Transverse colon (tissue), 4 donors: ENCODE measurements around the gene CHPF. TPM values are rescaled to one million over a fixed set of nuclear protein-coding genes. Genes with fewer than 3 reads are reported as not detected.

Experiments
- DNase-seq: peaks from one replicate; pipeline ENCODE4 v3.0.0-alpha.2; 2019
- H3K27ac ChIP-seq, 4 donors: fragments of 200-600 bp; sonication (generic); 2 replicates each; pipeline ENCODE4 v1.5.1; 2016 to 2018; ENCODE audit warnings: inconsistent platforms in 4 of 4
- H3K27me3 ChIP-seq: fragments of 200-600 bp; sonication (generic); 2 replicates; pipeline ENCODE4 v1.5.1; 2017; ENCODE audit warnings: inconsistent platforms
- H3K36me3 ChIP-seq, 4 donors: fragments of 200-600 bp; sonication (generic); 2 replicates each; pipeline ENCODE4 v1.5.1; 2017 to 2019; ENCODE audit warnings: inconsistent platforms in 4 of 4
- H3K4me1 ChIP-seq, 4 donors: fragments of 200-600 bp; sonication (generic); 2 replicates each; pipeline ENCODE4 v1.5.1; 2017 to 2020; ENCODE audit warnings: inconsistent platforms in 4 of 4
- H3K4me3 ChIP-seq, 4 donors: fragments of 200-600 bp; sonication (generic); 1 replicate in 1 of 4; 2 replicates in 3 of 4; pipeline versions ENCODE4 v1.5.1 to v1.6.1; 2017 to 2019; ENCODE audit warnings: inconsistent platforms in 4 of 4
- H3K9me3 ChIP-seq, 2 donors: fragments of 200-600 bp; sonication (generic); 2 replicates each; pipeline ENCODE4 v1.5.1; 2017 to 2019; ENCODE audit warnings: inconsistent platforms in 2 of 2
- EP300 ChIP-seq: sonication (generic); formaldehyde crosslinking; IDR thresholded peaks from one replicate; pipeline ENCODE4 v1.6.1; 2017; ENCODE audit warnings: antibody characterized with exemption, low read depth
- POLR2A ChIP-seq: fragments of 450-650 bp; IDR thresholded peaks from one replicate; pipeline ENCODE4 v1.6.1; 2016; ENCODE audit warnings: antibody characterized with exemption, mild to moderate bottlenecking, moderate library complexity
- POLR2AphosphoS5 ChIP-seq, 3 donors: sonication (generic); formaldehyde crosslinking; IDR thresholded peaks; one replicate each; pipeline ENCODE4 v1.6.1; 2016; ENCODE audit warnings: antibody characterized with exemption in 3 of 3
- WGBS, 2 donors: methylation state at CpG; one replicate each; pipeline ENCODE4 v1.1.5; 2018; ENCODE audit warnings: low coverage in 1 of 2; 5-methylcytosine and 5-hydroxymethylcytosine counted together
- in situ Hi-C, 4 donors: fragments of 200-750 bp; cut with MboI; loops; one replicate each; pipeline versions ENCODE4 v1.15.0 to v1.15.1; 2017; ENCODE audit warnings: low sequenced_read_pairs in 3 of 4, low pct_ligation_motif_present in 1 of 4, low pct_unique_long_range_greater_than_20kb in 1 of 4
- intact Hi-C: fragments of 100-400 bp; cut with DNase I; formaldehyde crosslinking; loops from one replicate; pipeline ENCODE4 v1.15.1; 2023; ENCODE audit warnings: low total_unique reads
- total RNA-seq, 4 donors: library from RNA; depleted of rRNA; stranded (reverse); fragments of >200 nt; gene quantifications; one replicate each; pipeline ENCODE4 v1.1.0, GENCODE V29; 2016
- TF ChIP-seq, protein P1 (sequence below), 5 experiments: fragments of 200-600 bp in 3 of 5; fragments of 450-650 bp in 2 of 5; sonication (generic) in 3 of 5; IDR thresholded peaks; 1 replicate in 2 of 5; 2 replicates in 3 of 5; pipeline ENCODE4 v1.5.1; 2016 to 2017; ENCODE audit warnings: antibody characterized with exemption in 5 of 5, inconsistent platforms in 3 of 5, mild to moderate bottlenecking in 2 of 5, moderate library complexity in 1 of 5

CHPF gene
- total RNA-seq, 4 donors from 2014 or later, result 21.1 to 58.2 (median 52.1) TPM

DNA sequence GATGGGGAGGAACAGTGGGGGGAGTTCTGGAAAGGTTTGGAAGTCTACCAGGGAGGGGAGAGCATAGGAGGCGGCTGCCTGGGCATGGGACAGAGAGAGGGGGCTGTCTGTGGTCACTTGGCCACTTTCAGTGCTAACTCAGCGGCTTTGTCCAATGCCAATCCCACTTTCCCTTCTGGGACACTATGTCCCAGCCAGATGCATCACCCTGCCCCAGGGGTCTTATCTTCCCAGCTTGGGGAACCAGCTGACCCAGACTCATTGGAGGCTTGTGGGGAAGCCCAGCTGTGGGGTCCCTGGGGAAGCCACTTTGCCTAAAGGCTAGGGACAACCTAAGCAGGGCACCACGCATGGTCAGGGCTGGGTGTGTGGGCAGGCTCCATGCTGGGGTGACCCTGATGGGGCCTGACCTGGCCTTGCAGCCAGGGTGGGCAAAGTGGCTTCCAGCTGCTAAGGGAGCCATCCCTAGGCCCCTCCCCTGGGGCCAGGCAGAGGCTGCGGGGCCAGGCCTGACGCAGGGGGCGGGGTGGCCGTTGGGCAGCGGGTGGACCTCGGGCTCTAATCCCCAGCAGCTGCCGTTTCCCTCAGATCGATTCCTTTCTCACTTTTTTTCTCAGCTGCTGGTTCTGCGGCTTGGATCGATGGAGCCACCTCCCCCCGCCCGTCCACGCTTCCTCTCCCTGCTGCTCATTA is 30.9 kb downstream of the CHPF start:
- H3K4me3 ChIP-seq, result no peak overlapping the region
- H3K4me1 ChIP-seq, result peaks cover 6 to 18% (median 13%) of the 10 kb centered on the region in 4 donors
- in situ Hi-C loops (no loop called here), intact Hi-C loops (no loop called here)
- no peaks in the 10 kb centered on the region for H3K36me3 ChIP-seq
- no peak for DNase-seq
- 31 to 40% methylated on average over 4 to 14 of the region's 16 CpGs for WGBS, 2 donors
- peaks cover 77% of the 10 kb centered on the region for H3K27me3 ChIP-seq
- TF ChIP-seq POLR2AphosphoS5 (IDR thresholded peaks at IDR 0.05), result no peak
- TF ChIP-seq POLR2A, result no peak
- TF ChIP-seq, protein P1, sequence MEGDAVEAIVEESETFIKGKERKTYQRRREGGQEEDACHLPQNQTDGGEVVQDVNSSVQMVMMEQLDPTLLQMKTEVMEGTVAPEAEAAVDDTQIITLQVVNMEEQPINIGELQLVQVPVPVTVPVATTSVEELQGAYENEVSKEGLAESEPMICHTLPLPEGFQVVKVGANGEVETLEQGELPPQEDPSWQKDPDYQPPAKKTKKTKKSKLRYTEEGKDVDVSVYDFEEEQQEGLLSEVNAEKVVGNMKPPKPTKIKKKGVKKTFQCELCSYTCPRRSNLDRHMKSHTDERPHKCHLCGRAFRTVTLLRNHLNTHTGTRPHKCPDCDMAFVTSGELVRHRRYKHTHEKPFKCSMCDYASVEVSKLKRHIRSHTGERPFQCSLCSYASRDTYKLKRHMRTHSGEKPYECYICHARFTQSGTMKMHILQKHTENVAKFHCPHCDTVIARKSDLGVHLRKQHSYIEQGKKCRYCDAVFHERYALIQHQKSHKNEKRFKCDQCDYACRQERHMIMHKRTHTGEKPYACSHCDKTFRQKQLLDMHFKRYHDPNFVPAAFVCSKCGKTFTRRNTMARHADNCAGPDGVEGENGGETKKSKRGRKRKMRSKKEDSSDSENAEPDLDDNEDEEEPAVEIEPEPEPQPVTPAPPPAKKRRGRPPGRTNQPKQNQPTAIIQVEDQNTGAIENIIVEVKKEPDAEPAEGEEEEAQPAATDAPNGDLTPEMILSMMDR (IDR thresholded peaks at IDR 0.05), result no peak
- no peak for TF ChIP-seq EP300
- no peaks in the 10 kb centered on the region for H3K9me3 ChIP-seq
- H3K27ac ChIP-seq, result no peak overlapping the region

GRCh38 chr2:219511547-219512325 is 31.9 kb downstream of the CHPF start:
- H3K4me1 ChIP-seq, result peaks cover 6 to 18% (median 13%) of the 10 kb centered on the region in 4 donors
- peaks cover 69% of the 10 kb centered on the region for H3K27me3 ChIP-seq
- H3K9me3 ChIP-seq, result no peaks in the 10 kb centered on the region
- TF ChIP-seq POLR2A, result no peak
- TF ChIP-seq EP300, result no peak
- no peak for TF ChIP-seq POLR2AphosphoS5 (IDR thresholded peaks at IDR 0.05)
- TF ChIP-seq, protein P1 (IDR thresholded peaks at IDR 0.05), result no peak
- no peaks in the 10 kb centered on the region for H3K36me3 ChIP-seq
- intact Hi-C loops, result no loop called here
- no peak overlapping the region for H3K4me3 ChIP-seq
- DNase-seq, result no peak
- no peak overlapping the region for H3K27ac ChIP-seq
- WGBS, 2 donors, result 26 to 32% methylated on average over 6 to 15 of the region's 15 CpGs
- in situ Hi-C loops, result no loop called here

GRCh38 chr2:219510512-219511135 is 33.0 kb downstream of the CHPF start:
- Histone ChIP-seq H3K27me3 (peaks cover 59% of the 10 kb centered on the region), H3K36me3 (peaks cover 0 to 4% (median 0%) of the 10 kb centered on the region in 4 donors), H3K4me1 (peaks cover 6 to 18% (median 13%) of the 10 kb centered on the region in 4 donors), H3K9me3 (no peaks in the 10 kb centered on the region), H3K27ac (no peak overlapping the region), H3K4me3 (no peak overlapping the region)
- intact Hi-C loops (no loop called here), in situ Hi-C loops (no loop called here)
- DNase-seq, result no peak
- TF ChIP-seq POLR2AphosphoS5 (IDR thresholded peaks at IDR 0.05), result no peak
- 20 to 35% methylated on average over 1 to 22 of the region's 22 CpGs for WGBS, 2 donors

DNA sequence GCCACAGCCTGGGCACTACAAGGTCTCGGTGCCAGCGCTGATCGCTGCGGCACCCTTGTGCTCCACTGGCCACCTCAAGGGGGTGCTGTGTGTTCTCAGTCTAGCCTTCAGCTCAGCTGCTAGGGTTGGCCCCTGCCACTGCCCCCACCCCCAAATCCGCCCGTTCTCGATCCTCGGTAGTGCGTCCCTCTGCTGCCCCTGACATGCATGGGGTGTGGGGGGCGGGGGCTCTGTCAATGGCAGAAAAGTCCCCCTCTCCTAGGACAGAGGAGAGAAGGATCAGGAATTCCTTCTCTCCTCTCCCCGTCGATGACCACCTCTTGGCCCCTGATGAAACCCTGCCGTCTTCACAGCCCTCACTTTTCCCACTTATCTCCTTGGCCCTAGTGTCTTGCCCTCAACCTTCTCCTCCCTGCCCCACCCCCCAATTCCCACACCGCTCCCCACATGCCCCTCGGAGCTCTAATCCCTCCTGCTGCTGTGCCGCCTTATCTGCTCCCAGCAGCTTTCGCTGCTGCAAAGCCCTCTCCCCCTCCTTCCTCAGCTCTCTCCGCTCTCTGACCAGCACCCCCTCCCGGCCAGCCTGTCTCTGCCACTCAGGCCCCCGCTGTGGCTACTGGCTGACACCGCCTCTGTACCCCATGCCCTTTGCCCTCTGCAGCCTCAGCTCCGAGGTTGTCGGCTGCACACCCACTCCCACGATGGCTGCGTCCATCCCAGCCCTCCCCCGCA is 33.7 kb downstream of the CHPF start:
- Histone ChIP-seq H3K4me3 (peak overlapping the region in 3 of 4 donors; percentile 19 to 32 (median 22)), H3K27ac (no peak overlapping the region), H3K4me1 (peaks cover 6 to 18% (median 13%) of the 10 kb centered on the region in 4 donors), H3K36me3 (peaks cover 0 to 4% (median 0%) of the 10 kb centered on the region in 4 donors), H3K27me3 (peaks cover 52% of the 10 kb centered on the region), H3K9me3 (no peaks in the 10 kb centered on the region)
- WGBS, 2 donors, result 3 to 4% methylated on average over 9 to 26 of the region's 26 CpGs
- peak; percentile 57 for DNase-seq
- intact Hi-C loops (no loop called here), in situ Hi-C loops (no loop called here)
- no peak for TF ChIP-seq POLR2A
- TF ChIP-seq, protein P1 (IDR thresholded peaks at IDR 0.05), result peak; percentile 39 to 71 (median 62)
